Activated CD4-positive, alpha-beta memory T cell treated with anti-CD3 and anti-CD28 coated beads for 36 hours (primary cell): ENCODE measurements around the gene G6PD. TPM values are rescaled to one million over a fixed set of nuclear protein-coding genes. Genes with fewer than 3 reads are reported as not detected.
"Not testable (repeated sequence)": the region's sequence is repeated elsewhere in the genome, so short reads cannot be mapped to it uniquely, and the experiment has no call there.

Experiments
- CTCF ChIA-PET: fragments of 350-600 bp; sonication (Branson Sonifier 250); formaldehyde crosslinking; loops from one replicate; lab custom pipeline; 2021; ENCODE audit warnings: antibody characterized with exemption, inconsistent platforms; lab: Charles Lee
- POLR2A ChIA-PET: fragments of 350-600 bp; sonication (Branson Sonifier 250); formaldehyde crosslinking; loops from one replicate; lab custom pipeline; 2021; ENCODE audit warnings: antibody characterized with exemption; lab: Charles Lee
- DNase-seq: peaks from one replicate; pipeline ENCODE4 v3.0.0-alpha.2; 2020
- H3K27ac Mint-ChIP-seq: one replicate; pipeline ENCODE4 v1.8.0; 2021; ENCODE audit warnings: mixed read lengths
- H3K27me3 Mint-ChIP-seq: one replicate; pipeline ENCODE4 v1.8.0; 2021; ENCODE audit warnings: mixed read lengths
- H3K36me3 Mint-ChIP-seq: one replicate; pipeline ENCODE4 v1.8.0; 2021; ENCODE audit warnings: mixed read lengths
- H3K4me1 Mint-ChIP-seq: one replicate; pipeline ENCODE4 v1.8.0; 2021; ENCODE audit warnings: low read depth, mixed read lengths
- H3K4me3 Mint-ChIP-seq: one replicate; pipeline ENCODE4 v1.8.0; 2021; ENCODE audit warnings: mild to moderate bottlenecking, mixed read lengths
- H3K9me3 Mint-ChIP-seq: one replicate; pipeline ENCODE4 v1.8.0; 2021; ENCODE audit warnings: mixed read lengths
- intact Hi-C: fragments of 100-400 bp; cut with micrococcal nuclease; formaldehyde crosslinking; loops from one replicate; pipeline ENCODE4 v1.15.1; 2023
- total RNA-seq, 2 experiments: library from RNA; stranded (reverse); gene quantifications; one replicate each; pipeline ENCODE4 v1.2.3, GENCODE V29; 2021

G6PD gene
- total RNA-seq, result 10 to 100 TPM; 65.8 to 70.4 TPM

- peak within 1 kb of the TSS; percentile 93 for H3K27ac Mint-ChIP-seq
- H3K36me3 Mint-ChIP-seq, result peaks cover 17% of the 10 kb centered on the region
- peak within 1 kb of the TSS; percentile 86 for H3K4me3 Mint-ChIP-seq
- peak; percentile 84 for DNase-seq
- intact Hi-C loops, result no loop called here
- H3K9me3 Mint-ChIP-seq, result no peaks in the 10 kb centered on the region
- ChIA-PET CTCF (interaction anchor here (0.8 to 1.4 kb wide), 2 partner anchors 11 to 173 kb away, joined by 3 read pairs; no protein-coding TSS in a partner anchor), POLR2A (interaction anchor here (0.6 kb wide), 1 partner anchor 788 kb away, joined by 3 read pairs; no protein-coding TSS in a partner anchor)
- H3K27me3 Mint-ChIP-seq, result no peaks in the 10 kb centered on the region
- peaks cover 48% of the 10 kb centered on the region for H3K4me1 Mint-ChIP-seq
Observed at GRCh38 chrX:154546354-154547244, at the start of gene G6PD. TSS of gene G6PD (minus strand) at chrX:154546846. CDS start at chrX:154546155, 691 bp downstream.

GRCh38 chrX:154595559-154596249 lies 49.1 kb upstream of the G6PD start:
- Mint-ChIP-seq H3K36me3 (no peaks in the 10 kb centered on the region), H3K4me1 (peaks cover 7% of the 10 kb centered on the region), H3K27ac (no peak overlapping the region), H3K27me3 (no peaks in the 10 kb centered on the region), H3K4me3 (no peak overlapping the region), H3K9me3 (peaks cover 4% of the 10 kb centered on the region)
- ChIA-PET CTCF (interaction anchor here (1.3 kb wide), 1 partner anchor 153 kb away, joined by 3 read pairs; no protein-coding TSS in a partner anchor), POLR2A (no interaction called here)
- no peak for DNase-seq
- intact Hi-C loops, result no loop called here

DNA sequence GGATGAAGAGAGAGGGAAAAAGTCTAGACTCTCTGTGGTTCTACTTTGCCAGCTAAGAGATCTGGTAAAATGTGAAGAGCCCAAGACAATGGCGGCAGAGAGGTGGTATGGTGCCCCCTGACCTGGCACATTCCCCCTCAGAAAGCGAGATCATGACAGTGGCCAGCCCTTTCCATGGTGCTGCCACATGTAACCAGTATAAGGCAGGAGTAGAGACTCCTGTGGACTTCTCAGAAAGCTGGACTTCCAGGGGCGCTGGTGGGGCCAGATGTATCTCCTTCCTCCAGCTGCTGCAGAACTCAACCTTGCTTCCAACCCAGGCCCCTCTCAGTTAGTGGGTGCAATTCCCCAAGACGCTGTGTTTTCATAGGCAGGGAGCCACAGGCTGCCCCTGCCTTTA lies 47.8 kb upstream of the G6PD start:
- DNase-seq, result no peak
- POLR2A ChIA-PET, result no interaction called here
- Mint-ChIP-seq H3K9me3 (peaks cover 4% of the 10 kb centered on the region), H3K36me3 (no peaks in the 10 kb centered on the region), H3K27me3 (no peaks in the 10 kb centered on the region), H3K4me1 (peaks cover 3% of the 10 kb centered on the region), H3K27ac (no peak overlapping the region), H3K4me3 (no peak overlapping the region)
- CTCF ChIA-PET, result no interaction called here
- intact Hi-C loops, result no loop called here

DNA sequence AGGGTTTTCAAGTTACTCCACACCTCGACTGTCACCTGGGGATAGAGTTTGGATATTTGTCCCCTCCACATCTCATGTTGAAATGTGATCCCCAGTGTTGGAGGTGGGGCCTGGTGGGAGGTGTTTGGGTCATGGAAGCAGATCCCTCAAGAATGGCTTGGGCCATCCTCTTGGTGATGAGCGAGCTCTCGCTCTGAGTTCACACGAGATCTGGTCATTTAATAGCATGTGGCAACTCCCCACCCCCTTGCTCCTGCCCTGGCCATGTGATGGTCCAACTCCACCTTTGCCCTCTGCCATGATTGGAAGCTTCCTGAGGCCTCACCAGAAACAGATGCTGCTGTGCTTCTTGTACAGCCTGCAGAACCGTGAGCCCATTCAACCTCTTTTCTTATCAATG lies 46.6 kb upstream of the G6PD start:
- H3K36me3 Mint-ChIP-seq, result no peaks in the 10 kb centered on the region
- H3K27ac Mint-ChIP-seq, result no peak overlapping the region
- ChIA-PET CTCF (no interaction called here), POLR2A (no interaction called here)
- peaks cover 4% of the 10 kb centered on the region for H3K9me3 Mint-ChIP-seq
- no peaks in the 10 kb centered on the region for H3K27me3 Mint-ChIP-seq
- intact Hi-C loops, result no loop called here
- H3K4me1 Mint-ChIP-seq, result peaks cover 3% of the 10 kb centered on the region
- H3K4me3 Mint-ChIP-seq, result no peak overlapping the region
- DNase-seq, result no peak

DNA sequence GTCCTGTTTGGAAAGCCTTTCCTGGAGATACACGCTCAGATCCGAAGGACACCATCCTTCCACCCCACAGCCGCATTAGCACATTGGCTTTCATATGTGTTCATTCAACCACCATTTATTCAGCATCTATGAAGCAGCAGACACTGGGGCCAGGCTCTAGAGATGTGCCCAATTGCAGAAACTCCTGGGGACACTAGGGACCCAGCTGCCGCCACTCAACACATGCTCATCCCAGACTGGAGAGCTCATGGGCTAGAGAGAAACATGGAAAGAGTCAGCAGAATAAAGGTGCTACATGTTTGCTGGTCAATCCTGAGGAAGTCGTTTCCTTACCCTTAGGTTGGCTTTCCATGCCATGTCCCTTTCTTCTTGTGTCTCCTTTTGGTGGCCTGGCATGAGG lies 45.9 kb upstream of the G6PD start:
- intact Hi-C loops, result no loop called here
- no peaks in the 10 kb centered on the region for H3K36me3 Mint-ChIP-seq
- peaks cover 4% of the 10 kb centered on the region for H3K9me3 Mint-ChIP-seq
- CTCF ChIA-PET, result no interaction called here
- DNase-seq, result no peak
- H3K4me1 Mint-ChIP-seq, result peaks cover 3% of the 10 kb centered on the region
- no peaks in the 10 kb centered on the region for H3K27me3 Mint-ChIP-seq
- H3K4me3 Mint-ChIP-seq, result no peak overlapping the region
- no peak overlapping the region for H3K27ac Mint-ChIP-seq
- POLR2A ChIA-PET, result no interaction called here

DNA sequence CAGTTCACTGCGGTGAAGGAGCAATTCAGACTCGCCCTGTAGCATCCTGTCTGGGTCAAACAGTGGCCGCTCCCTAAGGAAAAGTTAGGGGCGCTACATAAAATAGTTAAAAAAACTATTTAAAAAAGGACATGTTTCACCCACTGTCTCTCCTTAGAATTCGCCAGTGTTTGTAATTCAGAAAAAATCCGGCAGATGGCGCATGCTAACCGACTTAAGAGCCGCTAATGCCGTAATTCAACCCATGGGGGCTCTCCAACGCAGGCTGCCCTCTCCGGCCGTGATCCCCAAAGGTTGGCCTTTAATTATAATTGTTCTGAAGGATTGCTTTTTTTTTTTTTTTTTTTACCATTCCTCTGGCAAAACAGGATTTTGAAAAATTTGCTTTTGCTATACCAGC lies 43.8 kb upstream of the G6PD start:
- H3K4me1 Mint-ChIP-seq, H3K36me3 Mint-ChIP-seq, intact Hi-C loops, DNase-seq, H3K27me3 Mint-ChIP-seq, H3K27ac Mint-ChIP-seq, H3K9me3 Mint-ChIP-seq, CTCF ChIA-PET, POLR2A ChIA-PET, H3K4me3 Mint-ChIP-seq: not testable (repeated sequence)

- intact Hi-C loops, DNase-seq, H3K4me3 Mint-ChIP-seq, H3K36me3 Mint-ChIP-seq, H3K27me3 Mint-ChIP-seq, POLR2A ChIA-PET, H3K27ac Mint-ChIP-seq, H3K4me1 Mint-ChIP-seq, CTCF ChIA-PET, H3K9me3 Mint-ChIP-seq: not testable (repeated sequence)
Observed at GRCh38 chrX:154584585-154585183, 38.0 kb upstream of the G6PD start, which contains the start of gene CTAG1A. TSS of gene CTAG1A (plus strand) at chrX:154585133. CDS start at chrX:154585207, 74 bp downstream.

DNA sequence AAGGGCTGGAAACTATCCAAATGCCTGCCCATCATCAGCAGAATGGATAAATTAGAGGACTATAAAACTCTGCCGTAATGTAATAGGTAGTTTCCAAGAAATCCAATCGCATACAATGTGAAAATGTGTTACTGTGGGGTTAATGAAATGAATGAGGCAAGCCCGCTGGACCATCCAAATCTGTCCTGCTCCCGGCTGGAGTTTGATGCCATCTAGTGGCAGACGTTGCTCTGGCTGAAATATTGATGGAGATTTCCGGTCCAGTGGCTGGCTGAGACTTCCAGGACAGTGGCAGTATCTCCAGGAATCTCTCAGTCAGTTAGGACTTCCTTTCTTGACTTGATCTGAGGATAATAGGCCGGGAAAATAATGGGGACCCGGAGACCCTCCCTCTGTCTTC lies 36.3 kb upstream of the G6PD start:
- H3K9me3 Mint-ChIP-seq, H3K27me3 Mint-ChIP-seq, POLR2A ChIA-PET, DNase-seq, H3K27ac Mint-ChIP-seq, H3K4me3 Mint-ChIP-seq, H3K4me1 Mint-ChIP-seq, intact Hi-C loops, CTCF ChIA-PET, H3K36me3 Mint-ChIP-seq: not testable (repeated sequence)

DNA sequence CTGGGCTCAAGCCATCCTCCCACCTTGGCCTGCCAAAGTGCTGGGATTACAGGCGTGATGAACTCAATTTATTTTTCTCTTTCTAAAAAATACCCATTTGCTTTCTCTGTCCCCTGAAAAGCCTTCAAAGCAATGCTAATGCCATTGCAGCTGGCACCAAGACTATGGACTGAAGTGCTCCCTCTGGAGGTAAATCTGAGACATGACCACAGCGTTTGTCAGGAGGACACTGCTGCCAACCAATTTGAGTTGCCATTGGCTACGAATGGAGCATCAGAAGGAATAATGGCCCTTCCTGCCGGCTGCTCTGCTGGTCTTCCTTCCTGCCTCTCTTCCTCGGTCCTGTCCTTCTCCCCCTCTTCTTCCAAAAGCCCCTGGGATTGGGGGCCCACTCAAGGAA lies 28.4 kb upstream of the G6PD start:
- H3K4me1 Mint-ChIP-seq, DNase-seq, H3K36me3 Mint-ChIP-seq, H3K27me3 Mint-ChIP-seq, CTCF ChIA-PET, H3K27ac Mint-ChIP-seq, intact Hi-C loops, POLR2A ChIA-PET, H3K4me3 Mint-ChIP-seq, H3K9me3 Mint-ChIP-seq: not testable (repeated sequence)

DNA sequence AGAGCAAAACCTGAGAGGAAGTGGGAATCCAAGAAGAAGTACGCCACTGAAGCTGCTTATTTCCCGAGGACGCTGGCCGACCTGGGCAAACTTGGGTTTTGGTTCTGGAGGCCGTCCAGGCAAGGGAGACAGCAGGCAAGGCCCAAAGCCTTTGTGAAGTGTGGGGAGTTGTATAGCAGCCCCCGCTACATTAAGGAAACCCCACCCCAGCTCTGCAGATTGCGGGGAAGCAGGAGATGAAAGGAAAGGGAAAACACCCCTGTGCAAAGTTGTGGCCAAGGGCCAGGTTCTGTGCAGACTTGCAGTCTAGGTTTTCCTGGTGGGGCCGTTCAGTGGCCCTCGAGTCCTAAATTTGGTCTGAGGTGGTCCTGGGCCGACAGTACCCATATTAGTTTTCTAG lies 26.4 kb upstream of the G6PD start:
- H3K4me3 Mint-ChIP-seq, H3K9me3 Mint-ChIP-seq, CTCF ChIA-PET, POLR2A ChIA-PET, H3K27me3 Mint-ChIP-seq, DNase-seq, intact Hi-C loops, H3K4me1 Mint-ChIP-seq, H3K36me3 Mint-ChIP-seq, H3K27ac Mint-ChIP-seq: not testable (repeated sequence)

- POLR2A ChIA-PET, H3K4me1 Mint-ChIP-seq, intact Hi-C loops, H3K36me3 Mint-ChIP-seq, H3K4me3 Mint-ChIP-seq, DNase-seq, H3K27me3 Mint-ChIP-seq, CTCF ChIA-PET, H3K9me3 Mint-ChIP-seq, H3K27ac Mint-ChIP-seq: not testable (repeated sequence)
Observed at GRCh38 chrX:154570361-154570760, 23.7 kb upstream of the G6PD start.

DNA sequence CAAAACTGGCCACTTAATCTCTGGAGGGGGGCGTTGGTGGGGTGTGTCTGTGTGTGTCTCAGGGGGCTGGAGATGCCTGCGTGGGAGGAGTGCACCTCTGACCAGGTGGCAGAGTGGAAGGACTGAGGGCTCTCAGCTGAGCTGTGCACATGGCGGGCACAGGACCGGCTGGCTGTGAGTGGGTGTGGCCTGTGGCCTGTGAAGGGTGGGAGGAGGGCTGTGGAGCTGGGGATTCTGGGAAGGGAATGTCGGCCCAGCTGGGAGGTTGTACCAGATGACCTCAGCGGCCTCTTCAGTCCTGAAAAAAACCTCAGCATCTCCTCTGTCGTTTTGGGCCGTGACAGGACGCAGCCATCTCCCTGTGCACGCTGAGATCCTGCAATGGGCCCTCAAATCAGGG lies 15.6 kb upstream of the G6PD start:
- H3K36me3 Mint-ChIP-seq, H3K27ac Mint-ChIP-seq, DNase-seq, POLR2A ChIA-PET, H3K9me3 Mint-ChIP-seq, H3K4me1 Mint-ChIP-seq, CTCF ChIA-PET, H3K4me3 Mint-ChIP-seq, intact Hi-C loops, H3K27me3 Mint-ChIP-seq: not testable (repeated sequence)
